ENCODE measurements around the gene ATG4B.

The ATG4B gene

DNA sequence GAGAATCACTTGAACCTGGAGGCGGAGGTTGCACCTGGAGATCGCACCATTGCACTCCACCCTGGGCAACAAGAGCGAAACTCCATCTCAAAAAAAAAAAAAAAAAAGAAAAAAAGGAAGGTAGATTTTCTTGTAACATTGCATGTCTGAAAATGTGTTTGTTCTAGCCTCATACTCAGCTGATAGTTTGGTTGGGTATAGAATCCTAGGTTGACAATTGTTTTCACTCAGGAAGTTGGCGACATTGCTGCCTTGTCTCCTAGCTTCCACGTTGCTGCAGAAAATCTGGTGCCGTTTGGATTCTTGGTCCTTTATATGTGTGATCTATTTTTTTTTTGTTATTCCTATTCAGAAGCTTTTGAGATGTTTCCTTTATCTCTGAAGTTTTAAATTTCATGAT, 69.0 kb downstream of the ATG4B start:
- H3K27me3 ChIP-seq (replicated peaks; ENCODE audit: control insufficient read depth, insufficient read depth, low read length, poor library complexity, severe bottlenecking): no peaks in the 10 kb centered on the region
- H3K36me3 ChIP-seq (ENCODE audit: control insufficient read depth, insufficient read depth, low read length): peaks cover 47% of the 10 kb centered on the region
- peaks cover 8% of the 10 kb centered on the region for H3K4me1 ChIP-seq (ENCODE audit: control insufficient read depth, insufficient read depth, low read length, poor library complexity, severe bottlenecking)

DNA sequence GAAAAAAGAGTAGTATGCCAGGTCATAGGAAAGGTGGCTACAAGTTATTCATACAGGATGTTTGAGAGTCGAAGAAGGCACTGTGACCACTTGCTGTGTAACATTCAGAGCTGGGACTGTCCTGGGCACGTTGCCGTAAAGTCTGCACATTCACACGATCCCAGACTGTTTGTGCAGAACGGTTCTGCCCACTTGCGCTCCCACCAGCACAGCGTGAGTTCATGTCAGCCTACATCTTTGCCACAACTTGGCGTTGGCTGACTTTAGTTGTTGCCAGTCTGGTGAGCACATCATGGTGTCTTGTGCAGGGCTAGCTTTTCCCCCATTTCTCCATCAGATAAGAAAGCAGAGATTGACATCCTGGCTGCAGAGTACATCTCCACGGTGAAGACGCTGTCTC, 71.4 kb downstream of the ATG4B start:
- Histone ChIP-seq H3K27ac (ENCODE audit: insufficient read depth, low read length, poor library complexity, severe bottlenecking) (no peak overlapping the region), H3K9me3 (ENCODE audit: control insufficient read depth, low read length) (no peaks in the 10 kb centered on the region), H3K27me3 (replicated peaks; ENCODE audit: control insufficient read depth, insufficient read depth, low read length, poor library complexity, severe bottlenecking) (no peaks in the 10 kb centered on the region), H3K36me3 (ENCODE audit: control insufficient read depth, insufficient read depth, low read length) (peaks cover 64% of the 10 kb centered on the region), H3K4me1 (ENCODE audit: control insufficient read depth, insufficient read depth, low read length, poor library complexity, severe bottlenecking) (no peaks in the 10 kb centered on the region), H3K4me3 (ENCODE audit: insufficient read depth, low read depth, low read length, poor library complexity, severe bottlenecking) (no peak overlapping the region)
- DNase-seq: no peak

More for the DNA sequence above, 69.0 kb downstream of the ATG4B start:
- H3K9me3 ChIP-seq (ENCODE audit: control insufficient read depth, low read length): no peaks in the 10 kb centered on the region
- no peak for DNase-seq
- H3K4me3 ChIP-seq (ENCODE audit: insufficient read depth, low read depth, low read length, poor library complexity, severe bottlenecking): no peak overlapping the region
- no peak overlapping the region for H3K27ac ChIP-seq (ENCODE audit: insufficient read depth, low read length, poor library complexity, severe bottlenecking)

DNA sequence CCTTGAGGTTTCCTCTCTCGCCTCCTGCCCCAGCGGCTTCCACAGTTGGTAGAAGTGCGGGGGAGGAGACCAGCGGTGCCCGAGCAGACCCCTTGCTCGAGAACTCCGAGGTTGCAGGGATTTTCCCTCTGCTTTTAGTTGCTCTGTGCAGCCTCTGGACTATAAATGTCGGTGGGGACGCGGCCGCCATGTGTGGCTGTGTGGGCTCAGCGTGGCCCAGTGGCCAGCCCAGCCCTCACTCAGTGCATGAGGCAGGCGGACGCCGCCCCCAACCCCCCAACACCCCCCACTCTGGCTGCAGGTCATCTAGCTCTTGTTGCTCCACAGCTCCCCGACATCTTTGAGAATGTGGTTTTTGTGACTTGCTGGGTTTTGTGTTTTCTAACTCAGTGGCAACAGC, 81.6 kb downstream of the ATG4B start:
- Histone ChIP-seq H3K27me3 (replicated peaks; ENCODE audit: control insufficient read depth, insufficient read depth, low read length, poor library complexity, severe bottlenecking) (no peaks in the 10 kb centered on the region), H3K36me3 (ENCODE audit: control insufficient read depth, insufficient read depth, low read length) (peaks cover 42% of the 10 kb centered on the region), H3K4me1 (ENCODE audit: control insufficient read depth, insufficient read depth, low read length, poor library complexity, severe bottlenecking) (no peaks in the 10 kb centered on the region), H3K9me3 (ENCODE audit: control insufficient read depth, low read length) (no peaks in the 10 kb centered on the region), H3K27ac (ENCODE audit: insufficient read depth, low read length, poor library complexity, severe bottlenecking) (no peak overlapping the region), H3K4me3 (ENCODE audit: insufficient read depth, low read depth, low read length, poor library complexity, severe bottlenecking) (no peak overlapping the region)
- DNase-seq: no peak

DNA sequence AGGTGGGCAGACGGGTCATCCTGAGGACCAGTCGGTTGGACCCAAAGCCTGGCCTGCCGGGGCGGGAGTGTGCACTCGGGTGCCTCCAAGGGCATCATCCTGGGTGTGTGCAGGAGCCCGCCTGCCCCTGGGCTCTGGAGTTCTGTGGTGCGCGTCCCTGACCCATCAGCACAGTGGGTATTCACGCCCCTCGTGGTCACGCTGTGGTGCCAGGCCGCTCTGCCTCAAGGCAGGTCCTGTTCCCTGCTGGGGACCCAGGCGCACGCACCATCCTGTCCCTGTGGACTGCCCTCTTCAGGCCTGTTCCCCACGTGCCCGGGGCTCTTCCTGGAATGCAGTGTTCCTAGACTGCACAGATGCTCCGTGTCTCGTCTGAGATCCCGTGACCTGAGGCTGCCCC, 82.6 kb downstream of the ATG4B start:
- no peak overlapping the region for H3K27ac ChIP-seq (ENCODE audit: insufficient read depth, low read length, poor library complexity, severe bottlenecking)

DNA sequence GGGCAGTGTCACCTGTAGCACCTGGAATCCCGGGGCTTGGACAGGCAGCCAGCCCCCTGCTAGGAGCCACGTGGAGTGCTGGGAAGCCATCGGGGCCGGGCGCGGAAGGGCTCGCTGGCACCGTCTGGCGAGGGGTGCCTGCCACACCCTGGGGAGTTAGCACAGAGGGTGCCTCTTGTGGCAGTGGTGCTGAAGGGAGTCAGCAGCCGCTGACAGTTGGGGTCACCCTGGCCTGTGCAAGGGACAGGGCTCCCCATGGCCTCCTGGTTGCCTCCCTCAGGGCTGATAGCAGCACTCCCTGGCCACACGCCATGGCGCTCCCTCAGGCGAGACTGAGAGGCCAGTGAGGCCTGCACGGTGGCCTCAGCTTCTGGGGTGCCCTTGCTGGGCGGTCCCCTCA, 83.1 kb downstream of the ATG4B start:
- no peak overlapping the region for H3K27ac ChIP-seq (ENCODE audit: insufficient read depth, low read length, poor library complexity, severe bottlenecking)
- H3K36me3 ChIP-seq (ENCODE audit: control insufficient read depth, insufficient read depth, low read length): peaks cover 36% of the 10 kb centered on the region
- no peaks in the 10 kb centered on the region for H3K27me3 ChIP-seq (replicated peaks; ENCODE audit: control insufficient read depth, insufficient read depth, low read length, poor library complexity, severe bottlenecking)
- no peak for DNase-seq
- H3K9me3 ChIP-seq (ENCODE audit: control insufficient read depth, low read length): no peaks in the 10 kb centered on the region
- H3K4me3 ChIP-seq (ENCODE audit: insufficient read depth, low read depth, low read length, poor library complexity, severe bottlenecking): no peak overlapping the region
- H3K4me1 ChIP-seq (ENCODE audit: control insufficient read depth, insufficient read depth, low read length, poor library complexity, severe bottlenecking): no peaks in the 10 kb centered on the region

More for the DNA sequence above, 82.6 kb downstream of the ATG4B start:
- Histone ChIP-seq H3K36me3 (ENCODE audit: control insufficient read depth, insufficient read depth, low read length) (peaks cover 36% of the 10 kb centered on the region), H3K4me3 (ENCODE audit: insufficient read depth, low read depth, low read length, poor library complexity, severe bottlenecking) (no peak overlapping the region), H3K9me3 (ENCODE audit: control insufficient read depth, low read length) (no peaks in the 10 kb centered on the region), H3K27me3 (replicated peaks; ENCODE audit: control insufficient read depth, insufficient read depth, low read length, poor library complexity, severe bottlenecking) (no peaks in the 10 kb centered on the region), H3K4me1 (ENCODE audit: control insufficient read depth, insufficient read depth, low read length, poor library complexity, severe bottlenecking) (no peaks in the 10 kb centered on the region)
- no peak for DNase-seq

DNA sequence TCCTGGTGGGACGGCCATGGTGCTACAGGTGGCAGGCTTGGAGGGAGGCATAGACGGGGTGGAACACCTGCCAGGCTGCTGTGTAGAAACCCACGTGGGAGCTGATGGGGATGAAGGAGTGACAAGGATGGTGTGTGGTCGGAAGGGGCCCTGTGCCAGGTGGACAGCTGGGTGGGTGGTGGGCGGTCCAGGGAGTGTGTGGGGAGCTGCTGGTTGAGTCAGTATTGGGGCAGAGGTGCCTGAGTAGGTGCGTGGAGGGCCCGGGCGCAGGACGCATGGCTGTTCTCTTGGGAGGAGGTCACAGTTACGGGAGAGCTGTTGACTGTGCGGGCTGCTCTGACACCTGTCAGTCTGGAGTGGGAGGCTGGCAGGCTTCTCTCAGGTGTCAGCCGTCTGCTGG, 84.4 kb downstream of the ATG4B start:
- Histone ChIP-seq H3K9me3 (ENCODE audit: control insufficient read depth, low read length) (no peaks in the 10 kb centered on the region), H3K4me1 (ENCODE audit: control insufficient read depth, insufficient read depth, low read length, poor library complexity, severe bottlenecking) (no peaks in the 10 kb centered on the region), H3K27ac (ENCODE audit: insufficient read depth, low read length, poor library complexity, severe bottlenecking) (no peak overlapping the region), H3K36me3 (ENCODE audit: control insufficient read depth, insufficient read depth, low read length) (peaks cover 32% of the 10 kb centered on the region), H3K27me3 (replicated peaks; ENCODE audit: control insufficient read depth, insufficient read depth, low read length, poor library complexity, severe bottlenecking) (no peaks in the 10 kb centered on the region), H3K4me3 (ENCODE audit: insufficient read depth, low read depth, low read length, poor library complexity, severe bottlenecking) (no peak overlapping the region)
- no peak for DNase-seq

DNA sequence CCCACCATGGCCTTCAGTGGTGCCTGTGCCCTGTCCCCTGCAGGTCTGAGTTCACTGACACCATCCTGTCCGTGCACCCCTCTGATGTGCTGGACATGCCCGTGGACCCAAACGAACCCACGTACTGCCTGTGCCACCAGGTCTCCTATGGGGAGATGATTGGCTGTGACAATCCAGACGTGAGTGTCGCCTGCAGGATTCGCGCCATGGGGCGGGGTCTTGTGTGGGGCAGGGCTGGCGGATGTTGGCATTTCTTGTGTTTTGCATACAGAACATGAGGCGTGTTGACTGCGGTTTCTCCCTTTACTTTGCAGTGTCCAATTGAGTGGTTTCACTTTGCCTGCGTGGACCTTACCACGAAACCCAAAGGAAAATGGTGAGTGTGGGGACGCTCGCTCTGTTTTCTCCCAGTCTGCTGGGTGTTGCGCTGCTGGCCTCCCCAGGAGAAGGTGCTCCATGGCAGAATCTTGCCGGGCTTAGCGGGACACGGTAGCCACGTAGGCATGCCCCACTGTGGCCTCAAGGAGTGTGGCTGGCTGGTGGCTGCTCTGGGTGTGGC, 85.5 kb downstream of the ATG4B start:
- Histone ChIP-seq H3K36me3 (ENCODE audit: control insufficient read depth, insufficient read depth, low read length) (peaks cover 32% of the 10 kb centered on the region), H3K4me1 (ENCODE audit: control insufficient read depth, insufficient read depth, low read length, poor library complexity, severe bottlenecking) (no peaks in the 10 kb centered on the region), H3K27ac (ENCODE audit: insufficient read depth, low read length, poor library complexity, severe bottlenecking) (no peak overlapping the region), H3K4me3 (ENCODE audit: insufficient read depth, low read depth, low read length, poor library complexity, severe bottlenecking) (no peak overlapping the region), H3K27me3 (replicated peaks; ENCODE audit: control insufficient read depth, insufficient read depth, low read length, poor library complexity, severe bottlenecking) (no peaks in the 10 kb centered on the region), H3K9me3 (ENCODE audit: control insufficient read depth, low read length) (no peaks in the 10 kb centered on the region)
- no peak for DNase-seq
